ENCODE results near the gene HAPLN3.

DNA sequence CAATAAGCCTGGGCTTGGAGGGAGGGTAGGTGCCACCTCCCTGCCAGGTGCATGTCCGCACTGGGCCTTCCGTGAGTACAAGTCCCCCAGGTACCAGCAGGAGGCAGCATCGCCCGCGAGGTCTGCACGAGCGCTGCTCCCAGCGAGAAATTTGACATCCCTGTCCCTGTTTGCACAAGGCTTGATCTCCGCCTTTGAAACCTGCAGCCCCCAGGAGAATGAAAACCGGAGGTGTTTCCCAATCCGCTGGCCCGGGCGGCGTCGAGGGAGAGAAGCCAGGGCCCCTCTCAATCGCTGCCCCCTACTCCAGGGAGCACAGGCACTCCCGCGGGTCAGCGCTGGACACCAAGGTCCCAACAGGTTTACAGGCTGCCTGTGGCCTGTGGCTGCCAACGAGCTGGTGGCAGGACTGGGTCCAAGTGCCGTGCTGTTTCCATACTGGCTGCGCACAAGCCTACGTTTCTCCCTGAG, 961 bp downstream of the HAPLN3 start:
- TF ChIP-seq, protein P1, sequence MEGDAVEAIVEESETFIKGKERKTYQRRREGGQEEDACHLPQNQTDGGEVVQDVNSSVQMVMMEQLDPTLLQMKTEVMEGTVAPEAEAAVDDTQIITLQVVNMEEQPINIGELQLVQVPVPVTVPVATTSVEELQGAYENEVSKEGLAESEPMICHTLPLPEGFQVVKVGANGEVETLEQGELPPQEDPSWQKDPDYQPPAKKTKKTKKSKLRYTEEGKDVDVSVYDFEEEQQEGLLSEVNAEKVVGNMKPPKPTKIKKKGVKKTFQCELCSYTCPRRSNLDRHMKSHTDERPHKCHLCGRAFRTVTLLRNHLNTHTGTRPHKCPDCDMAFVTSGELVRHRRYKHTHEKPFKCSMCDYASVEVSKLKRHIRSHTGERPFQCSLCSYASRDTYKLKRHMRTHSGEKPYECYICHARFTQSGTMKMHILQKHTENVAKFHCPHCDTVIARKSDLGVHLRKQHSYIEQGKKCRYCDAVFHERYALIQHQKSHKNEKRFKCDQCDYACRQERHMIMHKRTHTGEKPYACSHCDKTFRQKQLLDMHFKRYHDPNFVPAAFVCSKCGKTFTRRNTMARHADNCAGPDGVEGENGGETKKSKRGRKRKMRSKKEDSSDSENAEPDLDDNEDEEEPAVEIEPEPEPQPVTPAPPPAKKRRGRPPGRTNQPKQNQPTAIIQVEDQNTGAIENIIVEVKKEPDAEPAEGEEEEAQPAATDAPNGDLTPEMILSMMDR (IDR thresholded peaks at IDR 0.05; ENCODE audit: low read depth, low read length, missing input control), result peak; percentile 46
- TF ChIP-seq REST (IDR thresholded peaks at IDR 0.05), result no peak
- TF ChIP-seq SP1 (IDR thresholded peaks at IDR 0.05), result no peak
- no peak for TF ChIP-seq ZBTB33 (IDR thresholded peaks at IDR 0.05)
- TF ChIP-seq, protein P2, sequence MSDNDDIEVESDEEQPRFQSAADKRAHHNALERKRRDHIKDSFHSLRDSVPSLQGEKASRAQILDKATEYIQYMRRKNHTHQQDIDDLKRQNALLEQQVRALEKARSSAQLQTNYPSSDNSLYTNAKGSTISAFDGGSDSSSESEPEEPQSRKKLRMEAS (IDR thresholded peaks at IDR 0.05), result no peak
- no peak for TF ChIP-seq GABPA (IDR thresholded peaks at IDR 0.05 in 1 of 2, conservative IDR thresholded peaks at IDR 0.05 in 1 of 2)

All from liver (tissue), 3 donors.